Left ventricle myocardium superior (tissue), 1 donor: ENCODE data around the gene TMEM139. TPM values are rescaled to one million over a fixed set of nuclear protein-coding genes. Genes with fewer than 3 reads are reported as not detected.
A peak's percentile ranks its signal among the peaks of the same experiment; 100 is the strongest.
"Not testable (repeated sequence)": the region's sequence is repeated elsewhere in the genome, so short reads cannot be mapped to it uniquely, and the experiment has no call there.

Source experiments
- ATAC-seq: fragments of 200-7000 bp; cut with Tn5 transposase; one replicate; pipeline ENCODE4 v1.9.1; 2020; ENCODE audit warnings: mild to moderate bottlenecking, moderate library complexity
- DNase-seq: peaks from one replicate; pipeline ENCODE4 v3.0.0-alpha.2; 2020
- intact Hi-C: fragments of 100-400 bp; cut with micrococcal nuclease; formaldehyde crosslinking; loops from one replicate; pipeline ENCODE4 v1.11.0; 2022
- total RNA-seq: library from RNA; stranded (reverse); fragmentation: NEBNext Ultra II Directional; extraction: Animal tissue kit (Norgen Biotek cat#: 25700); gene quantifications from one replicate; pipeline ENCODE4 v1.2.1, GENCODE V29; 2021
- donor health status: DM: no; HTN: yes; CAD: no; lungs with severe emphysema.

The TMEM139 gene
- total RNA-seq, 1 donor from 2014 or later: 20.3 TPM

GRCh38 chr7:143285806-143286521 is 1.2 kb downstream of the TMEM139 start:
- ATAC-seq (no peak), DNase-seq (no peak)
- intact Hi-C loops: no loop called here

DNA sequence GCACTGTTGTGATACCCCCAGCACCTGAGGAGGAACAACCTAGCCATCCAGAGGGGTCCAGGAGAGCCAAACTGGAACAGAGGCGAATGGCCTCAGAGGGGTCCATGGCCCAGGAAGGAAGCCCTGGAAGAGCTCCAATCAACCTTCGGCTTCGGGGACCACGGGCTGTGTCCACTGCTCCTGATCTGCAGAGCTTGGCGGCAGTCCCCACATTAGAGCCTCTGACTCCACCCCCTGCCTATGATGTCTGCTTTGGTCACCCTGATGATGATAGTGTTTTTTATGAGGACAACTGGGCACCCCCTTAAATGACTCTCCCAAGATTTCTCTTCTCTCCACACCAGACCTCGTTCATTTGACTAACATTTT is 1.7 kb downstream of the TMEM139 start:
- DNase-seq: no peak
- intact Hi-C loops: no loop called here
- no peak for ATAC-seq

DNA sequence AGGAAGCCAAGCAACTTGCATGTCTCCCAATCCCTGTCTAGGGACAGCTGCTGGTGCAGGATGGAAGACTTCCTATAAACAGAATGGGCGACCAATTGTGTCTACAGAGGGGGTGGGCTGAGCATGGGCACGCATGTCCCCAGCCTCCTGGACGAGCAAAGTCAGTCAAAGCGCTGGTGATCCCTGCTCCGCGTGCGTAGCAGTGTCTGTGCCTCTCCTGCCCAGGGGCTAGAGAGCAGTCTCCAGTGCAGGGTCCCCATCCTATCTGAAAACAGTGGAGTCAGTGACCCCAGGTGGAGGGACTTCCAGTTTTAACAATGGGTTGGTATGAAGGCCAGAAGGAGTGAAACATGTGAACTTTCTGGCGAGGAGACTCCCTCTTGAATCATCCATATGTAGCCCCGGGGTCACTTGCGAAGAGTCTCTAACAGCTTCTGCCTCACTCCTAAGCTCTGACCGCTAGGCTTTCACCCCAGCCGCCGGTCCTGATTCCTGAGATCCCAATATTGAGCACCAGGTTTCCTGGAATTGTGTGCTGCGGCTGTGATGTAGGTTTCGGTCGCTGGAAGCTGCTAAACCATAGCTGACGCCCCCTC is 2.7 kb downstream of the TMEM139 start:
- no peak for DNase-seq
- ATAC-seq: no peak
- intact Hi-C loops: no loop called here

DNA sequence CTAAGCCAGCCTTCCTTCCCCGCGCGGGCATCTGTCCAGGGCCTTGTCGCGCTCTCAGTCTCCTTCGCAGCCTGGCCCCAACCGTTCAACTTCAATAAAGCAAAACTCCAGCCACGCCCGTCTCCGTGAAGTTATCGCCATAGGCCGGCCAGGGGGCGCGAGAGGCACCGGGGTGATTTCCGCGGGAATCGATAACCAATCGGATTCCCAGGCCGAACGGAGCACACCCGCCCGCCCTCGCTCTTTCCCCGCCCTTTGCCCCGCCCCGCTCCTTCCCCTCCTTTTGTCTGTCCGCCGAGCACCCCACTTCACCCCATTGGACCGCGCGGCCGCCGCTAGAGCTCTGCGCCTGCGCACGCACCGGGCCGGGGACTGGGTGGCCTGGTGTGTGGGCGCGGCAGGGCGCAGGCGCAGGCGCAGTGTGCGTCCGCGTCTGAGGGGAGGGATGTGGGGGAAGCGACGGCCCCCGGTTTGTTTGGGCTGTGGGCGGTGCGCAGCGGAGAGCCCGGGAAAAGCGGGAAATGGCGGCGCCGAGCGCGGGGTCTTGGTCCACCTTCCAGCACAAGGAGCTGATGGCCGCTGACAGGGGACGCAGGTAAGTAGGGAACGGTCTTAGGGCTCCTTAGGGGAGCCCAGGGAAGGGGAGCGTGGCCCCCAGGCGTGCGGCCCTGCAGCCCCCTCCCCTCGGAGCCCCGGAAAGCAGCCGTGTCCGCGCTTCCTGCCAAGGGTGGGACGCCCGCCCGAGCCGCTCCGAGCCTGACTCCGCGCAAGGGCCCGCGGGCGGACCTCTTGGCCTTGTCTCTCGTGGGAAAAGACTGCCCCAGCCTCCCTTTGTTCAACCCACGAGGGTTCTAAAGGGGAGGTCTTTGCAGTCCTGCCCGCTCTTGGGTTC is 3.4 kb downstream of the TMEM139 start, which contains the start of gene CASP2:
CASP2 (plus strand) TSS at position 417 of the 892 bp plus-strand sequence; CDS start at position 522, 105 bp downstream.
- DNase-seq (peak; percentile 99), ATAC-seq (peak; percentile 98)
- intact Hi-C loops: no loop called here

DNA sequence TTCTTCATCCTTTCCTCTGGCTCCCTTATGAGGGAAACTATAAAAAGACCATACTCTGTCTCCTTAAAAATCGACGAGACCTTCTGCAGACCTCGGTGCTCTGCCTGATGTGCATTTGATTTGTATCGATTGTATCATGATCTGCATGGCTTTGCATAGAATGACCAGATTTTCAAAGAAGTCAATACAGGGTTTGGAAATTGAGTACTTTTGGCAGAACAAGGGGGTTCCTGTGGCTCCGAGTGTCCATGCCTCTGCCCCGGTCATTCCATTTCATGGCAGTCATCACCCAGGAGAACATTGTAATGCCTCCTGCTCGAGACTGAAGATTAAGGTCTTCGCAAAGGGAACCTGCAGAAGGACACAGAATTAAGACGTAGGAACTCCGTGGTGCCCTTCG is 4.1 kb downstream of the TMEM139 start:
- DNase-seq (no peak), ATAC-seq (no peak)
- intact Hi-C loops: no loop called here

GRCh38 chr7:143289421-143289820 is 4.7 kb downstream of the TMEM139 start:
- intact Hi-C loops: no loop called here
- ATAC-seq: no peak
- no peak for DNase-seq

DNA sequence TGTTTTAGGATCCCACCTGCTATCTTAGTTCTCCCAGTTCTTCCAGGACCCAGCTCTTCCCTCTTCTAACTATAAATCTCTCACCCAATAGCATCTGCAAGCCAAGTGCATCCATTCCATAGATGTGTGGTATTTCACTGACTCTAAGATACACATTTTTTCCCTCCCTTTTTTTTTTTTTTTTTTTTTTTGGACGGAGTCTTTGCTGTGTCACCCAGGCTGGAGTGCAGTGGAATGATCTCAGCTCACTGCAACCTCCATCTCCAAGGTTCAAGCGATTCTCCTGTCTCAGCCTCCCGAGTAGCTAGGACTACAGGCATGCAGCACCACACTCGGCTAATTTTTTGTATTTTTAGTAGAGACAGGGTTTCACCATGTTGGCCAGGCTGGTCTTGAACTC is 5.1 kb downstream of the TMEM139 start:
- DNase-seq, intact Hi-C loops, ATAC-seq: not testable (repeated sequence)

GRCh38 chr7:143290293-143290692 is 5.5 kb downstream of the TMEM139 start:
- intact Hi-C loops: no loop called here
- ATAC-seq (no peak), DNase-seq (no peak)

DNA sequence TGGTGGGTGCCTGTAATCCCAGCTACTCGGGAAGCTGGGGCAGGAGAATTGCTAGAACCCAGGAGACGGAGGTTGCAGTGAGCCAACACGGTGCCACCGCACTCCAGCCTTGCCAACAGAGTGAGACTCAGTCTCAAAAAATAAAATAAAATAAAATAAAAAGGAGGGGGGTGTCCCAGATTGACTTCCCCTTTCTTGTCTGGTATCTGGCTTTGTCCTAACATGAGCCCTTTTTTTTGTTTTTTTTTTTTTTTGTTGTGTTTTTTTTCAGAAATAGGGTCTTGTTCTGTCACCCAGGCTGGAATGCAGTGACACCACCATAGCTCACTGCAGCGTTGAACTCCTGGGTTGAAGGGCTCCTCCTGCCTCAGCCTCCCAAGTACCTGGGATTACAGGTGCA is 8.1 kb downstream of the TMEM139 start:
- intact Hi-C loops: no loop called here
- DNase-seq (no peak), ATAC-seq (no peak)

GRCh38 chr7:143295870-143296269 is 11.1 kb downstream of the TMEM139 start:
- ATAC-seq (no peak), DNase-seq (no peak)
- intact Hi-C loops: no loop called here

GRCh38 chr7:143296686-143297085 is 11.9 kb downstream of the TMEM139 start:
- intact Hi-C loops: no loop called here
- no peak for DNase-seq
- ATAC-seq: no peak

DNA sequence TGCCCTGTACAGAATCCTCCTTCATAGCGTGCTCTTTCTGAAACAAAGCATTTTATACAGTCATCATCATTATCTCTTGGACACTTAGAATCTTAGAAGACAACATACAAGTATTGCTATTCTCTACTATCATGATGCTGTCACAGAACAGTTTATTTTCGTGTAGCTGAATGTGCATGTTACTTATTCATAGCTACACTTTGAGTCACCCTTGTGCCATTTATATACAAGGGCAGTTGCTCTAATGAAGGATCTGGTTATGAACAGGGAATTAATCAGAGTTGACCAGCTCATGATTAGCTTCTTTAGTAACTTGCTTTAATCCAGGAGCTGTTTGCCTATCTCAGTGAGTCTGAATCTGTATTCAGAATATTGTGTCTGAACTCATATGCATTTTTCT is 14.6 kb downstream of the TMEM139 start:
- intact Hi-C loops: no loop called here
- peak; percentile 84 for ATAC-seq
- no peak for DNase-seq

GRCh38 chr7:143299840-143300239 is 15.1 kb downstream of the TMEM139 start:
- intact Hi-C loops: no loop called here
- DNase-seq (peak; percentile 39), ATAC-seq (peak; percentile 65)

- ATAC-seq (no peak), DNase-seq (no peak)
- intact Hi-C loops: no loop called here
Observed at GRCh38 chr7:143300959-143301935, 16.5 kb downstream of the TMEM139 start.

- intact Hi-C loops: no loop called here
- no peak for DNase-seq
- ATAC-seq: no peak
Observed at GRCh38 chr7:143303733-143304132, 19.0 kb downstream of the TMEM139 start.

DNA sequence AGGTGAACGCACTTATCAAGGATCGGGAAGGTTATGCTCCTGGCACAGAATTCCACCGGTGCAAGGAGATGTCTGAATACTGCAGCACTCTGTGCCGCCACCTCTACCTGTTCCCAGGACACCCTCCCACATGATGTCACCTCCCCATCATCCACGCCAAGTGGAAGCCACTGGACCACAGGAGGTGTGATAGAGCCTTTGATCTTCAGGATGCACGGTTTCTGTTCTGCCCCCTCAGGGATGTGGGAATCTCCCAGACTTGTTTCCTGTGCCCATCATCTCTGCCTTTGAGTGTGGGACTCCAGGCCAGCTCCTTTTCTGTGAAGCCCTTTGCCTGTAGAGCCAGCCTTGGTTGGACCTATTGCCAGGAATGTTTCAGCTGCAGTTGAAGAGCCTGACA is 20.2 kb downstream of the TMEM139 start:
- no peak for DNase-seq
- ATAC-seq: no peak
- intact Hi-C loops: loop anchor here (5.0 kb wide), 1 partner anchor 63 kb away; no protein-coding TSS in a partner anchor

DNA sequence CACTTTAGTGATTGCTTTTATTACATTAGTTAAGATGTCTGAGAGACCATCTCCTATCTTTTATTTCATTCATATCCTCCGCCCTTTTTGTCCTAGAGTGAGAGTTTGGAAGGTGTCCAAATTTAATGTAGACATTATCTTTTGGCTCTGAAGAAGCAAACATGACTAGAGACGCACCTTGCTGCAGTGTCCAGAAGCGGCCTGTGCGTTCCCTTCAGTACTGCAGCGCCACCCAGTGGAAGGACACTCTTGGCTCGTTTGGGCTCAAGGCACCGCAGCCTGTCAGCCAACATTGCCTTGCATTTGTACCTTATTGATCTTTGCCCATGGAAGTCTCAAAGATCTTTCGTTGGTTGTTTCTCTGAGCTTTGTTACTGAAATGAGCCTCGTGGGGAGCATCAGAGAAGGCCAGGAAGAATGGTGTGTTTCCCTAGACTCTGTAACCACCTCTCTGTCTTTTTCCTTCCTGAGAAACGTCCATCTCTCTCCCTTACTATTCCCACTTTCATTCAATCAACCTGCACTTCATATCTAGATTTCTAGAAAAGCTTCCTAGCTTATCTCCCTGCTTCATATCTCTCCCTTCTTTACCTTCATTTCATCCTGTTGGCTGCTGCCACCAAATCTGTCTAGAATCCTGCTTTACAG is 20.8 kb downstream of the TMEM139 start:
- ATAC-seq (peak; percentile 91), DNase-seq (peak; percentile 88)
- intact Hi-C loops: loop anchor here (5.0 kb wide), 1 partner anchor 63 kb away; no protein-coding TSS in a partner anchor

DNA sequence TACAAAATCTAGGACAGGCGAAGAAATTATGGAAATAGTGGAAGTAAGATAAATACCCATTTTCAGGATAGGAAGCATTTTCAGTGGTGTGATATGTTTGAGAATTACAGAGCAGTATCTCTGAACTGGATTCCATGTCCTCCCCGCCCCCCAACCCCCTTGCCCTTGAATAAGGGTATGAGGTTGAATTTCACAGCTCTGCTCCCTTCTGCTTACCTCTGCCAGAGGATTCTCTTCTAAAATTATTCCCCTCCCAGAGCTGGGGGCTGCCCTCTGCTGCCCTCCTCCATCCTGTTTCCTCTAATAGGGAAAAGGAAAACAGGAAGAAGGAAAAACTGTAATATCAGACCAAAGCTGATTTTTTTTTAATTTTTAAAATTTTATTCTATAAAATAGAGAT is 23.9 kb downstream of the TMEM139 start:
- DNase-seq (no peak), ATAC-seq (peak; percentile 58)
- intact Hi-C loops: loop anchor here (5.0 kb wide), 1 partner anchor 66 kb away; no protein-coding TSS in a partner anchor
